Fibroblast of upper back skin (primary cell): Measurements from ENCODE around the gene HLA-DOA.

Source experiments
- DNase-seq: peaks from one replicate; pipeline ENCODE4 v3.0.0-alpha.2; 2013

The HLA-DOA gene

DNA sequence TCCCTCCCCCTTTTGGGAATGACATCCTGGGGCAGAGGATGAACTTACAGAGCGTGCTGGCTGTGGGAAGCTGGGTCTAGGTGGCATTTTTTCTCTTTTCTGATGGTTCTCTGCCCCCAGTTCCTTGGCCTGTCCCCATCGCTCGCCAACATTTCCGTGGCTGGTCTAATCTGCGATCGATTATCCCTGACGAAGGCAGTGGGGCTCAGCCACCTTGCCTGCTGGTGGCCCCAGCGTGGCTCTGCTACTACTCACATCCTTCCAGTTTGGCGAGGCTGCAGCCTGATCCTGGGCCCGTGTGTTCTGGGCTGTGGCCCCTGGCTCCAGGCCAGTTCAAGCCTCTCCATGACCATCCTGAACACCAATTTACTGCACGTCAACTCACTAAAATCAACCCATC is 6.4 kb upstream of the HLA-DOA start:
- DNase-seq: no peak

DNA sequence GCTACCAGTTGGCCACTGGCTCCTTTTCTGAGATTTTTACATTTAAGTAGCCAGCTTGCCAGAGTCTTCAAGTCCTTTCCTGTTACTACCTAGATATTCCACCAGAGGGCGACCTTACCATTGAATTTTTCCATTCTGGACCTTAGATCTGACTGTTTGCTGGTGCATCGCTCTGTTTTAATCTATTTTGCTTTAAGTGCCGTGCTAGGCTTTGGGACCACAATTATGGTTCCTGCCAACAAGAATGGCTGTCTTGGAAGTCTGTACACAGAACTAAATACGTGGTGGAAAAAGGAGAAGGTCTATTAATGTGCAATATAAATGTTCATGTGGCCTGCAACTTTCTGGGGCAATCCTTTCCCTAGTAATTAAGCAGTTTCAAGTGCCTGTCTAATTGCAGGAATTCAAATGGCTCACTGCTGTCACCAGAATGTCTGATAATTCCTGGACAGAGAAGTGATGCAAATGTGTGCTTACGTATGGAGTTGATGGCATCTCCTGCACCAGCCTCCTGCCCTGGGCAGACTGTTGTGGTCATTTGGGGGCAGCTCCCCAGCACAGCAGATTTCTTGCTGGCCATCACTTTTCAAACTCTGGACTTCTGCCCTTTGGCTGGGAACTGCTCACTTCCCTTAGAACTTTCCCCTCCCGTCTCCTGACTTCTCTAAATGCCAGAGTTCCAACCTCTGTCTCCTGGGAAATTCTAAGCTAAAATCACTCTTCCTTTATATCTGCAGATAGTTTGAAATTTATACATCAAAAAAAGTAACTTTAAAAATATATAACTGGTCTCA is 5.6 kb upstream of the HLA-DOA start:
- peak; percentile 78 for DNase-seq

DNA sequence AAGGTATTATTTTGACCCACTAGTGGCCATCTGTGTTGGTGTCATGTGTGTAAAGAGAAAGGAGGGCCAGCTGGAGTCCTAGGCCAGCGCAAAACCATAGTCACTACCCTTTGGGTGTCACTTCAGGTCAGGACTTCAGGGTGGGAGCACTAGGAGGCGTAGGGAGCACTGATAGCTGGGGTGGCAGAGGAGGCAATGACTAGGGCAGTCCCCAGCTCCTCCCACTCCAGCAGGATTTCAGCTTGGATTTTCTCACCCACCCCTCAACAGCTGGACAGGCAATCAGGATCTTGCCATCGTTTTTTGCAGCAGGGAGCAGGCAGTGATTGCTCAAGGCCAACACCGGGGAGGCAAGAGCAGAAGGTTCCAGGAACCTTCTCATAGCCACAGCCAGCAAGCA is 4.2 kb upstream of the HLA-DOA start:
- no peak for DNase-seq

DNA sequence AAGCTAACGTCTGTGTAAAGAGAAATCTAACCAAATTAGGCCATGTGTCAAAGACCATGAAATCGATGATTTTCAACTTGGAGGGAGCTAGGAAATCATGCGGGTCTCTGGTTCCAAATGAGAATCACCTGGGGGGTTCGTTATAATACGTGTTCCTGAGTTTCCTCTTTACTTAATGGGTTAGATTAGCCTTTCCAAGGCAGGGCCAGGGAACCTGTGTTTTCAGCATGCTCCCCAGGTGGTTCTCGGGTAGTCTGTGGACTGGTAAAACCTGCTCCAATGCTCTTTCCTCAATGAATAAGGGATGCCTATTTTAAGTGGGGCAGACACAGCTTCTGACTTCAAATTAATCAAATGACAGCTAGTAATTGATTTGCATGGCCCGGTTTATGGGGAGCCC is 965 bp upstream of the HLA-DOA start:
- no peak for DNase-seq

DNA sequence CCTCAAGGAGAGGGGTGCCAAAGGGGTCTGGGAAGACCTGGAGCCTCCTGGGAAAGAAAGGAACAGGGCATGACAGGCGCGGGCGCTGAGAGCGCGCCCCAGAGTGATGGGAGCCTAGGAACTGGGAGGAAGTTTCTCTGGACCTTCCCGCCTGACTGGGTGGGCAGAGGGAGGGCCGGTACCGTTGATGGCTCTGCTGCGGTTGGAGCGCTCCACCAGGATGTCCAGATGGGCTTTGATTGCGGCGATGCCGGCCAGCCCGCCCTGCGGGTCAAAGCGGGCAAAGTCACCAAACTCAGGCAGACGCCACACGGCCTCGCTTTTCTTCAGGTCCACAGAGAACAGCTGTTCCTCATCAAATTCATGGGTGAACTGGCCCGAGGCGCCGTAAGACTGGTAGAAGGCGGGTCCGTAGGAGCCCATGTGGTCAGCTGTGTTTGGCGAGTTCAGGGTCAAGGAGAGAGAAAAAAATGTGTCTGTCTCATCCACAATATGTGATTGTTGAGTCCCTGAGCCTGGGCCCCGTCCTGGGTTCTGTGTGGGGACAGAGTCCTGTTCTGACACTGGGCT is 1.5 kb downstream of the HLA-DOA start:
- no peak for DNase-seq

DNA sequence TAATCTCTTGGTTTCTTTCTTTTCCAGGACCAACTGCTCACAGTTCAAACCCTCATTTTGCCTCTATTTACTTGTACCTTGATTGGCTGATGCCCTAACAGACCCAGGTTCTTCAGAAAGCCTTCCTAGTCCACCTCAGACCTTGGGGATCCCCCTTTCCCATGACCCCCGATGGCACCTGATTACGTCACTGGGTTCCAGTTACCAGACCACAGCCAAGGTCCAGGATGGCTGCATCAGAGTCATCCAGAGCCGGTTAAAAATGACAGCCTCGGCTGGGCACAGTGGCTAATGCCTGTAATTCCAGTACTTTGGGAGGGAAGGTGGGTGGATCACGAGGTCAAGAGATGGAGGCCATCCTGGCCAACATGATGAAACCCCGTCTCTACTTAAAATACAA is 4.5 kb downstream of the HLA-DOA start:
- DNase-seq: no peak

DNA sequence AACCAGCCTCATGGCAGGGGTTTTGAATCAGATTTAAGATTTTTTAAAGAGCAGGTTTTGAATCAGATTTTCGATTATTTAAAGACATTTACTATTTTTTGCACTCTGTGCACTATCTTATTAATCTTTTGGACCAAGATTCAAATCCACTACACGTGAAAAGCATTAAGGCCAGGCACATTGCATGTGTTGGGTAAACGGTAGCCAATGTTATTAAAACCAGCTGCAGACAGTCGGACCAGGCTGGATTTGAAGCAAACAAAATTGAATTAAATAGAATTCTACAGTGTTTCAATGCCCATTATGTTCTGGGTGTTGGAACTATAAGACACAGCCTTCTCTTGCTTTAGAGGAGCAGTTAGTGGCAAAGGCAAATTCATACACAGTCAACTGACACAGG is 7.7 kb downstream of the HLA-DOA start:
- DNase-seq: no peak

DNA sequence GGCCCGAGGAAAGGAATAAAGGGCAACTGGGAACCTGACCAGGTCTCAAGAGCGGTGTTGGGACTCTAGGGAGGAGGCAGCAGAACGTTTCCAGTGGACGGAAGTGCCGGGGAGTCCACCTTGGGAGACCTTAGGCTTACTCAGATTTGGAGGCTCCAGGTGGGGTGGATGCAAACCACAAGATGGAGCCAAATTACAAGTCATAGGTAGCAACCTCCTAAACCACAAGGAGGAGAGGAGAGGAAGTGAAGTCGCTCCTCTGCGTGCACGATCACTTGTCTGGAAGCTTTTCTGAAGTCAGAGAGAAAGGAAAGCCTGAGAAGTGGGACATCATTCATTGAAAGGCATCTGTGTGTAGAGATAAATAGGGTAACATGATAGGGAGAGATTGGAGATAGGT is 9.3 kb downstream of the HLA-DOA start:
- DNase-seq: no peak

DNA sequence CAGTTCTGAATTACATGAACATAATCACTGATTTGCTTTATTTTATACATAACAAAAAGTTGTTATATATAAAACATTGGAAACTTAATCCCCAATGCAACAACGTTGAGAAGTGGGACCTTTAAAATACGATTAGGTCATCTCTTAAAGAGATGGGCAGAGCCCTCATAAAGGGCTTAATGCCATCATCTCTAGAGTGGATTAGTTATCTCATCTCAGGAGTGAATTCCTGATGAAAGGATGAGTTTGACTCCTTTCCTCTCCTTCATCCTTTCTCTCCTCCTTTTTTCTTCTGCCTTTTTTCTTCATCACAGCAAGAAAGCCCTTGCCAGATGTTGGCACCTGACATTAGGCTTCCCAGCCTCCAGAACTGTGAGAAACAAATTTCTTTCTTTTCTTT is 13.9 kb downstream of the HLA-DOA start:
- no peak for DNase-seq

DNA sequence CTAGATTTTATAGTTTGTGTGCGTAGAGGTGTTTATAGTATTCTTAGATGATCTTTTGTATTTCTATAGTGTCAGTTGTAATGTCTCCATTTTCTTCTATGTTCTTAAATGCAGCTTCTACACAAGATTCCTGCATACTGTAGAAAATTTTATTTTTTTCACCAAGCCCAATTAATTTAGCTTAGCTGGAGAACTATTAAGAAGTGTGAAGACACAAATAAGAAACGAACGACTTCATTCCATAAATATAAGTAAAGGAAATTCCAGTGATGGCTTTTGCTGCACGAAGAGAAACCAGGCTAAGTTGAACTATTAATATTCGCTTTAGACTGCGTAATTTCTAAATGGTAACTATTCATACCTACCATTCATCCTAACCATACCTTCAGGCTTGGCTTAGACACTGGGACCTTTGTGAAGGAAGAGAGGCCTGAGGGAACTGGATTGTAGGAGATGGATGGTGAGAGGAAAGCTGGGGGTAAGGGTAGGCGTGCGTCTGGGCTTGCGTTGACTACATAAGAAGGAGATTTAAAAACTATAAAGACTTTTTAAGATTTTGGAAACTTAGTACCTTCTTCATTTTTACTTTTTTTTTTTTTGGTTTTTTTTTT is 15.9 kb downstream of the HLA-DOA start:
- no peak for DNase-seq

DNA sequence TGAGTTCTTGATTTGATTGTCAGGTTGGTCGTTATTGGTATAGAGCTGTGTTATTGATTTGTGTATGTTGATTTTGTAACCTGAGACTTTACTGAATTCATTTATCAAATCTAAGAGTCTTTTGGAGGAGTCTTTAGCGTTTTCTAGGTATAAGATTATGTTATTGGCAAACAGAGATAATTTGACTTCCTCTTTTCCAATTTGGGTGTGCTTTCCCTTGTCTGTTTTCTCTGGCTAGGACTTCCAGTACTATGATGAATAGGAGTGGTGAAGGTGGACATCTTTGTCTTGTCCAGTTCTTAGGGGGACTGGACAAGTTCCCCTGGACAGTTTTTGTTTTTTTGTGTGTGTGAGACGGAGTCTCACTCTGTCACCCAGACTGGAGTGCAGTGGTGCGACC is 17.4 kb downstream of the HLA-DOA start:
- DNase-seq: no peak

DNA sequence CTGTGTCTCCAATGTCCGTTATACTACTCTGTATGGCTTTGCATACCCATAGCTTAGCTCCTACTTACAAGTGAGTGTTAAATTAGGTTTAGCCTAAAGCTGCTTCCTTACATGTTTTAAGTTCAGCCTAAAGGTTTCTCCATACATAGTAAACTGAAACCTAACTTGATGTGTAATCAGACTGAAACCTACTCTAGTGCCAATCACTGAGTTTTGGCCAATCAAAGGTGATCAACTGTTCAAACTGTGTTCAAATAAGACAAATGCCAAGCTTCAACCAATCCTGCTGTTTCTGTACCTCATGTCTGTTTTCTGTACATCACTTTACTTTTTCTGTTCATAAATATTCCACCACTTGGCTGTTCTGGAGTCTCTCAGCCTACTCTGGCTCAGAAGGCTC is 20.0 kb downstream of the HLA-DOA start:
- no peak for DNase-seq

DNA sequence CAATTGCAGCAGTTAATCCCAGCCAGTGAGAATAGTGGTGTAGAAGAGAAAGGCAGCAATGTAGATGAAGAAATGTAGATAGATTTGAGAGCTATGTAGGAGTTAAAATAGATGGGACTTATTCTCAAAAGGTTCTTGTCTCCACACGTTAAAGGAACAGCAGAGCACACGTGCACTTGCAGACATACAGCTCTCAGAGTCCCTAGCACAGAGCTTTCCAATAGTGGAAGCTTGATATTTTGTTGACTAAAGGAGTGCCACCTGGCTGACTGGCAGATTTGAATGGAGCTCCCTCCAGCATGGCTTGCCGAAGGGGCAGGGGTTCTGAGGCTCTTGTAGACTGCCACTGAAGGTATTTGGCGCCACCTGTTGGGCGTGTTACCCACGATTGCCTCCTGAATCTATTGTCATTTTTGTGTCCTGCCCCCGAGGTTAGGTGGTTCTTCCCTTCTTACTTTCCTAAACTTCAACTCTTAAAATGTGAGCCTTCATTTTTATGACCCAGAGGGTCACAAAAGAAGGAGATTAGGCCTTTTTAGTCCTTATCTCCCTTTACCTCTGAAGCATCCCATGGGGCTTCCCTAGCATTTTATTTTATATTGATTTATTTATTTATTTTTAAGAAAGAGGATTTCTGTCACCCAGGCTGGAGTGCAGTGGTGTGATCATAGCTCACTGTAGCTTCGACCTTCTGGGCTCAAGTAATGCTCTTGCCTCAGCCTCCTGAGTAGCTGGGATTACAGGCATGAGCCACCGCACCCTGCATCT is 24.6 kb downstream of the HLA-DOA start:
- DNase-seq: peak; percentile 81

DNA sequence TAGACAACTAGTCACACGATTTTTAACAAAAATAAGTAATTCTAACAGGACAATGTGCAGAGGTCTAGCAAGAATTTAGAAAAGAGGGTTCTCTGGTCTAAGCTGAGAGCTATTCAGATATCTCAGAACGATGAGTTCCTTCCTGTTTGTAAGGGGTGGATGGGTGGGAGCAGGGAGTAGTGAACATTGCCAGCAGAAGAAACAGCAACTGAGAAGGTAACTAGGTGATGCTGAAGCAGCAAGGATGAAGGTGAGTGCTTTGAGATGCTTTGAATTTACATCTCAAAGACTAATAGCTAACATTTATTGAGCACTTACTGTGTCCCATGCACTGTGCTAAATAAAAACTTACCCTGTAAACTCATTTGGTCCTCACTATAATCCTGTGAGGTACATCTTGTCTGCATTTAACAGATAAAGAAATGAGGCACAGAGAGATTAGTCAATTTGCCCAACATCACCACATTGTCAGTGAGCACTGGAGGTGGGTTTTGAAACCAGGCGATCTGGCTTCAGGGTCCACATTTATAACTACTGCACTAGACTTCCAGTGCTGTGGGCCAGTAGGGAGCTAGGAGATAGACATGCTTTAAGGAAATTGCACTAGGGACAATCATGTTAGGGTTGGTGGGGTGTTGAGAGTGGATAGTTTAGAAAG is 25.3 kb downstream of the HLA-DOA start:
- no peak for DNase-seq

DNA sequence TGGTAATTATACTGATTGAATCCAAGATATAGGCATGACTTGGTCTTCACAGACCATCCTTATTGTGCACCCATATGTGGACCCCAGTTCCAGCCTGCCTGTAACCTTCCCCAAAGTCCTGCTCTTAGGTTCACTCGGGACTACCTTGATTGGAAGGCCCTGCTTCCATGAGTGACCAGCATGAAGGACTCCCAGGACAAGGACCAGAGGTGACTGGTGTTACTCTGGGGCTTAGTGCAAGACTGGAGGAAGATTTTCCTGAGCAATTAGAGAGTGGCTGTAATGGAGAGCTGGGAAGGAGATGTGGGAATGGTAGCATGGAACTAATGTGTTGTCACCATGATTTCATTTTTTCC is 25.9 kb downstream of the HLA-DOA start:
- no peak for DNase-seq

DNA sequence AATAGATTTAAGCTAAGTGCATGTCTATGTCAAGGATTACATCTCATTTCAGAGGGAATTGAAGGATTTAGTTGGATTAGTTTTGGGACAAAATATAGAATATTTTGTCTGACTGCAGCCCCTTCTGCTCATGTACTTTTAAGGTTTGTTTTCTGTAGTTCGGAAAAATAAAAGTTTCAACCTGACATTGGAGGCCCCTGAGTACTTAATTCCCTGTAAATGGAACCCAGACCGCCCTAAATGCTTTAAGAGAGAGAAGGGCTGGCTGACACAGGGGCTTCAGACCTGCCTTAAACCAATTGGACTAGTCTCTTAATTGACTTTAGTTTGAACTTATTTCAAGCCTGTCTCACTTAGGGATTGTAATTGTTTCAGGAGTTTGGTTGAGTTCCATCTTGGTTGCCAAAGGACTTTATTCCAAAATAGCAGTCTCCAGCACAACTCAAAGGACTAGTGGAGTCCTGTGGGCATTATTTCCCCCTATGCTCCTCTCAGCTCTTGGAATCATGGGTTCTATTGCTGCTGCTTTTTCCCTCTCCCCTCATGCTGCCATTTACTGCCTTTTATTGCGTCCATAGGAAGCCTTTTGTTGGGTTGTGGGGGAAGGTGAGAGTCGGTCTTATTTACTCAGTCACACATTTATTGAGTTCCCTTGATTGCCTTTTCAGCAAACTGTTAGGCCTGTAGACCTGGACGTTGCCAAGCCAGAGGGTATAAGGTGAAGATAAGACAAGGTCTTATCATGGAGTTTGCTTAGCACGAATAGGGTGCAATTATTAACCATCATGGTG is 26.5 kb downstream of the HLA-DOA start:
- no peak for DNase-seq

DNA sequence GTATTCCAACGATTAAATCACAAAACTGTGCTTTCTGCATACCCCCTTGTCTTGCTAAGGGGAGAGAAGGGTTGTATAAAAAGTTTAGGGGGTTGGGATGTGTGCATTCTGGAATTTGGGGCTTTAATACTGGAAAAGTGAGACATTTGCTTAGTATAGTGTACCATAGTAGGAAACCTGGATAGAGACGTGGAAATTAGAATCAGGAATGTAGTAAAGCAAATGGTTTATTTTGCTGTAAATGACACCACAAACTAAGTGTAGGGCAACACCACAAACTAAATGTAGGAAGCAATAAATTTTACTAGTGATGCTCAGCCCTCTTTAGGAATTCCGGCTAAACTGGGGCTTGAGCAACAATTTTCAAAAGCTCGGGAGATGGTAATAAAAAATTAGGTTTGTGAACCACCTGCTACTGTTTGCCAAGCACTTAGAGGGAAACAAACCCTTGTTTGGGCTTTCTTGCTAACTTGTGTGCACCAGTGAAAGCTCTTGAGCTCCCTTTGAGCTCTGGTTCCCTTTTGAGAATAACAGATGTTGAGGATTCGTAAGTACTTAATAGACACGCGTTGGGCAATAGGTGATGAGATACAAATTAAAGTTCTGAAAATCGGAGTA is 27.2 kb downstream of the HLA-DOA start:
- no peak for DNase-seq

DNA sequence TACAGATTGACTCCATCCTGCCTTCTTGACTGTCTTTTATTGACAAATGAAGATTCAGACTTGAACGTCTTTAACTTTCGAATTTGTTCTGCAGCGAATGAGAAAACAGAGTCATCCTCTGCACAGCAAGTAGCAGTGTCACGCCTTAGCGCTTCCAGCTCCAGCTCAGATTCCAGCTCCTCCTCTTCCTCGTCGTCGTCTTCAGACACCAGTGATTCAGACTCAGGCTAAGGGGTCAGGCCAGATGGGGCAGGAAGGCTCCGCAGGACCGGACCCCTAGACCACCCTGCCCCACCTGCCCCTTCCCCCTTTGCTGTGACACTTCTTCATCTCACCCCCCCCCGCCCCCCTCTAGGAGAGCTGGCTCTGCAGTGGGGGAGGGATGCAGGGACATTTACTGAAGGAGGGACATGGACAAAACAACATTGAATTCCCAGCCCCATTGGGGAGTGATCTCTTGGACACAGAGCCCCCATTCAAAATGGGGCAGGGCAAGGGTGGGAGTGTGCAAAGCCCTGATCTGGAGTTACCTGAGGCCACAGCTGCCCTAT is 28.8 kb downstream of the HLA-DOA start:
- no peak for DNase-seq

DNA sequence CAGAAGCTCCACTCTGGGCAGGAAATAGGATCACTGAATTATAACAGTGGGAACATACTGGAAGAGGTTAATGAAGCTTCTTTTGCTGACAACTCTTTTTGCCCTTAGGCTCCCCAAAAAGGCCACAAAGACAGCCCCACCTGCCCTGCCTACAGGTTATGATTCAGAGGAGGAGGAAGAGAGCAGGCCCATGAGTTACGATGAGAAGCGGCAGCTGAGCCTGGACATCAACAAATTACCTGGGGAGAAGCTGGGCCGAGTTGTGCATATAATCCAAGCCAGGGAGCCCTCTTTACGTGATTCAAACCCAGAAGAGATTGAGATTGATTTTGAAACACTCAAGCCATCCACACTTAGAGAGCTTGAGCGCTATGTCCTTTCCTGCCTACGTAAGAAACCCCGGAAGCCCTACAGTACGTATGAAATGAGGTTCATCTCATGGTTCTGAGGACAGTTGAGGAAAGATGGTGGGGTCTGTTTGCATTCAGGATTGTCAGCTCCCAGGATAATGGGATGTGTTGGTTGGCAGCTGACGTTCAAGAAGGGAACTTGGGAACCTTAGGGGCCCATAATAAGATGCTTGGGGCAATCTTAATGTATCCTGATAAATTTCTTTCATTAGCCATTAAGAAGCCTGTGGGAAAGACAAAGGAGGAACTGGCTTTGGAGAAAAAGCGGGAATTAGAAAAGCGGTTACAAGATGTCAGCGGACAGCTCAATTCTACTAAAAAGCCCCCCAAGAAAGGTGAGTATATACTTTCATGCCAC is 29.5 kb downstream of the HLA-DOA start:
- DNase-seq: no peak

DNA sequence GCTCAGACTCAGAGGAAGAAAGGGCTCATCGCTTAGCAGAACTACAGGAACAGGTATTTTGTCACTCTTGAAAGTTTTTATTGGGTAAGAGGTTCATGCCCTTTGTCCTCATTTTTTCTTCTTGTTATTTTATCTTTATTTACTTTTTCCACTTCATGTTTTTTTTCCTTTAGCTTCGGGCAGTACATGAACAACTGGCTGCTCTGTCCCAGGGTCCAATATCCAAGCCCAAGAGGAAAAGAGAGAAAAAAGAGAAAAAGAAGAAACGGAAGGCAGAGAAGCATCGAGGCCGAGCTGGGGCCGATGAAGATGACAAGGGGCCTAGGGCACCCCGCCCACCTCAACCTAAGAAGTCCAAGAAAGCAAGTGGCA is 31.5 kb downstream of the HLA-DOA start:
- DNase-seq: no peak
